Fibroblast of peridontal ligament (primary cell): ENCODE data around the gene HDAC10.
"Not testable (repeated sequence)": the region's sequence is repeated elsewhere in the genome, so short reads cannot be mapped to it uniquely, and the experiment has no call there.

Experiments
- DNase-seq: peaks from one replicate; pipeline ENCODE4 v3.0.0-alpha.2; 2010; ENCODE audit errors: extremely low read depth

The HDAC10 gene

GRCh38 chr22:50217543-50218152, 33.4 kb downstream of the HDAC10 start:
- DNase-seq: no peak

GRCh38 chr22:50216684-50217520, 34.2 kb downstream of the HDAC10 start:
- no peak for DNase-seq

GRCh38 chr22:50216055-50216683, 34.9 kb downstream of the HDAC10 start:
- no peak for DNase-seq

- no peak for DNase-seq
Measured at GRCh38 chr22:50215297-50216054, 35.6 kb downstream of the HDAC10 start.

- DNase-seq: no peak
Measured at GRCh38 chr22:50213263-50213662, 37.8 kb downstream of the HDAC10 start.

GRCh38 chr22:50211147-50211546, 39.9 kb downstream of the HDAC10 start:
- no peak for DNase-seq

GRCh38 chr22:50210378-50211139, 40.5 kb downstream of the HDAC10 start:
- no peak for DNase-seq

- peak; percentile 68 for DNase-seq
Measured at GRCh38 chr22:50209893-50210292, 41.2 kb downstream of the HDAC10 start.

- DNase-seq: no peak
Measured at GRCh38 chr22:50208939-50209892, 41.8 kb downstream of the HDAC10 start.

- DNase-seq: no peak
Measured at GRCh38 chr22:50208430-50208938, 42.6 kb downstream of the HDAC10 start.

GRCh38 chr22:50207383-50208140, 43.5 kb downstream of the HDAC10 start:
- DNase-seq: no peak

- DNase-seq: peak; percentile 20
Measured at GRCh38 chr22:50206599-50206998, 44.5 kb downstream of the HDAC10 start.

GRCh38 chr22:50205781-50206569, 45.1 kb downstream of the HDAC10 start:
- DNase-seq: no peak

GRCh38 chr22:50204998-50205397, 46.1 kb downstream of the HDAC10 start:
- DNase-seq: not testable (repeated sequence)

- DNase-seq: no peak
Measured at GRCh38 chr22:50204571-50204970, 46.5 kb downstream of the HDAC10 start.

- no peak for DNase-seq
Measured at GRCh38 chr22:50203288-50203687, 47.8 kb downstream of the HDAC10 start.

GRCh38 chr22:50202130-50202666, 48.9 kb downstream of the HDAC10 start:
- DNase-seq: no peak
